HL-60/S4 treated with phorbol 12-myristate 13-acetate at 8.2 ng/mL for 4 days and 3 days (cell line): ENCODE measurements around the gene WDFY4.

Source experiments
- in situ Hi-C: fragments of 300-500 bp; cut with MboI; formaldehyde crosslinking; loops from 2 replicates; pipeline ENCODE4 v1.15.0; 2022; ENCODE audit warnings: low sequenced_read_pairs

WDFY4 gene

DNA sequence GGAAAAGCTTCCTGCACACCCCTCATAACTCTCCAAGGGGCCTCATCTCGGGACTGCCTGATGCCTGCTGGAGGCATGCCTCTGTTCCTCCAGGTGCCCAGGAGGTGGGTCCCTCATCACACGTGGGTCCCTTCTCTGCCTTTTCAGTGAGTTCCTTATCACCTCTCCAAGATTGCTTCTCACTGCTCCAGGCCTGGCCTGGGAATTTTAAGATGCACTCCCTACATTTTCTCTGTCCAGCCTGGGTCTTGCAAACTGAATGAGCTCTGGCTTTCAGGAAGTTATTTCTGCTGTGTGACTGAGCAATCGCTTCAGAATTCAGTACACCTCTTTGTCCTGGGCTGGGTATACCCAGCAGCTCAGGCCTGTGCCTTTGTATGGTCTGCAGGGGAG is 211.1 kb downstream of the WDFY4 start:
- in situ Hi-C loops = no loop called here

DNA sequence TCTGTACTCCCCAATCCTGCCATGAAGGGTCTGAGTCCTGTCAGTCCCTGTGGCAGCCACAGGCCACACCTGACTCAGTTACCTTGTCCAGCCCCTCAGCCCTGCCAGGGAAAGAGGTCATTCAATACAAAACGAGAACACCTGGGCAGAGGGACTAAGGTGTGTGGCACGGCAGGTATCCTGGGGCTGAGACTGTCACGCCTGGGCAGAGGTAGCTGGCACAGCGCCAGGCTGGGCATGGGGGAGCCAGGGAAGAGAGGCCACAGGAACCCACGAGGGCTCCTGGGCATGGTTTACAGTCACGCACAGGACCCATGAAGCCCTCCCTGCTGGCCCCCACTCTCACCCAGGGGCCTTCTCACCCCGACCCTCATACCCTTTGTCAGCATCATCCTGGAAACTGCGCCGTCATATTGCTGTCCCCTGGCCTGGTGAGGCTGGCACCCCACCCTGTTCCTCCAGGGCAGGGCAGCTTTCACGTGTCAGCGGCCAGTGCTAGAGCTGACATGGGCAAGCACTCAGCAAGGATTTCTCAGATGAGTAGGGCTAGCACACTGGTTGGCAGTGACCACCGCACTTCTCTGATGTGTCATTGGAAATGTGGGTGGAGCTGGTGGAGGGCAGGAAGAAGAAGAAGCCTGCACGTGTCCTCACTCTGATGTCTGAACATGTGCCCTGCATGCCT is 212.2 kb downstream of the WDFY4 start:
- in situ Hi-C loops = no loop called here

DNA sequence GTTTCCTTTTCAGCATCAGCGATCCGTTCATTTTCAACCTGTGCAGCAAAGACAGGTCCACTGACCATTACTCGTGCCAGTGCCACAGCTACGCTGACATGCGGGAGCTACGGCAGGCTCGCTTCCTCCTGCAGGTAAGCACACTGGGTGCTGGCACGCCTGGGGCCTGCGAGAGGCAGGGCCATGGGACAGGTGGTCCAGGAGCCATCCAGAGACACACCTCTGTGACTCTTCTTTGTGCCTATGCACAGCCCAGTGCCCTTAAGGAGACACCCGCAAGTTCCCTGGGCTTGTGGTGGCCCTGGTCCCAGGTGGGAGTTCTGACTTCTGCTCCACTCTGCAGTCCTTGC is 212.7 kb downstream of the WDFY4 start:
- in situ Hi-C loops = no loop called here

DNA sequence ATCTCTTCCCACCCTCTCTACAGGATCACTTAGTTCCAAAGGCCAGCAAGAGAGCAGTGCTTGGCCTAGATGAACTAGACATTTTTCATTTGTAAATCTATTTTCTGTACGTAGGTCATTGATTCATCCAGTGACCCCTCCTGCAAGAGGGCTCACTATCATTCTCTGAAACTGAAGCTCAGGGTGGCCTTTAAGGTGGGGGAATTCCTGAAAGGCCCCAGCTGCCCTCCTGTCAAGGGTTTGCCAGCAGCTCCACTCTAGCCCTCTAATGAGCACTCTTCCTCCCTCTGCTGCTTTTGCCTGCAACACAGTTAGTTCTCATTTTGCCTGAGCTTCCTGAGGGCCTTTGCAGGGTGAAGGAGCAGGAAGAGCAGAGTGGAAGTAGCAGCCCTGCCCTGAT is 213.8 kb downstream of the WDFY4 start:
- in situ Hi-C loops = no loop called here

DNA sequence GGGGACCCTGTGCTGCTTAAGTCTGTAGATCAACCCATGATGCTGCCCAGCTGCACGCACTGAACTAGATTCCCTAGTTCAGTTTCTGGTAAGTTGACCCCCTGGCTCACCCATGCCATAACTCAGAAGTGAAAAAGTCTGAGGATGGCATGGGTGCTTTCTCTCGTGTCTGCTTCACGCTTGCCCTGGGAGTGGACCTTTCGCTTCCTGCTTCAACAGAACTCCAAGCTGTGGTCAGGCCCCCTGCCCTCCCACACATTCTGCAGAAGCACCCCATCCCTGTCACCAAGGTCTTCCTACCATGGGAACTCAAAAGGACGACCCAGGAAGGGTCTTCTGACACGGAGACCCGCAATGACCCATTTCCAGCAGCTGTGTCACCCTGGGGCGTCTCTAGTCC is 215.1 kb downstream of the WDFY4 start:
- in situ Hi-C loops = no loop called here

DNA sequence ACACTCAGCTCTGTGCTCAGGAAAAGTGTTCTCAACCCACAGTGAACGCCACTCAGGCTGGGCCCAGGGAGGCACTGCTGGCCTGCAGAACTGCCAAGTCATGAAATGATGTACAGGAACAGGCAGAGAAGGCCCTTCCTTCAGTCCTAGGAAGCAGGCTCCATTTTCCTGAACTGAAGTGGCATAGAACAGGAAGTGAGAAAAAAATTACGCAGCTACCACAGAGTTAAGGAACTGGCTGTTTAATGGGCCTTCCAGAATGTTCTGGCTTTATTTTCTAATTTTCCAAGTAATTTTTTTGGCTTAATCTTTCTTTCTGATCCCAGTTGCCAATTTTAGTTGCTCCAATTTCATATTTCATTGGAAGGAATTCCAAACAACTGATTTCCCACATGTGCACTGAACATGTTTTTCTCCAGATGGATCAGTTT is 215.7 kb downstream of the WDFY4 start:
- in situ Hi-C loops = no loop called here

DNA sequence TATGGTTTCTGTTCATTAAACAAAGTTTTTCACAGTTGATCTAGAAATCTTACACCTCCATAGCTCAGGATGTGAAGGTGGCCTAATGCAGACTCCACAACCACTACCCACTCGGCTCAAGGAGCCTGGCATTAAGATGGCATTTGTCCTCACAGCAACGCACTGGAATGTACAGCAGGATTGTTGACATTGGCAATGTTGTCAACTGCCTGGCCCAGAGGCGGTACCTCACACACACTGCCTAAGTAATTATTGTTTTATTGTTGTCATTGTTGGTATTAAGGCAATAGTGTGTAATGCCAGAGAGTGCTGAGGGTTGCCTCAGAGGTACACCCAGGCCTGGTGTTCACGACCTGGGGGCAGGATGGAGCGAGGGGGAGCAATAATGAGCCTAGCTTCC is 216.6 kb downstream of the WDFY4 start:
- in situ Hi-C loops = no loop called here

DNA sequence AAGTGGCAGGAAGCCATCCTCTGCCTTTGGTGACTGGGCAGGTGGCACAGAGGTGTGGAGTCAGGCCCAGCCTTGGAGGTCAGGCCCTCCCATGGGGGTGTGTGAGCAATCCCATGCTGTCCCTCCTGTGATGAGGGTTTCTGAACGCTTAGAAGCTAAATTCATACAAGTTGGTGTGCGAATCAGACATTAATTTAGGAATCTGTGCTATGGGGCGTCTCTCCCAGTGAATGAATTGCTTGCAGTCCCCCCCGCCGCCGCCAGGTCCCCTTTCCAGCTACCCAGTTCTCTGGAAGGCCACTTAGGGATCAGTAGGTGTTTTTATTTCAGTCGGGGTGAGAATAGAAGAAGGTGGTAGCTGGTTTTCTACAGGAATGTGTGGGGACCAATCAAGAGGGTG is 217.4 kb downstream of the WDFY4 start:
- in situ Hi-C loops = no loop called here

DNA sequence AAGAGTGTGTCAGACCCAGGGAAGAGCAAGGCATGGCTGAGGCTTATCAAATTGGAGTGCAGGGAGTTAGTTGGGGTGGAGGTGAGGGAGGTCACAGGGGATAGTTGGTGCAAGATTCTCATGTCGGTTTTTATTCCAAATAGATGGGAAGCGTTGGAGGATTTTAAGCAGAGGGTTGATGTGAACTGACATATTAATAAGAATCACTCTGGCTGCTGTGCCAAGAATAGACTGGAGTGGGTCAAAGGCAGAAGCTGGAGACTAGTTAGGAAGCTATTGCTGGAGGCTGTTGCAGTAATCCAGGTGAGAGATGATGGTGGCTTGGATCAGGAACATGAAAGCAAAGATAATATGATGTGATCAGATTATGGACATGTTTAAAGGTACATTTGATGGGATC is 218.5 kb downstream of the WDFY4 start:
- in situ Hi-C loops = no loop called here

DNA sequence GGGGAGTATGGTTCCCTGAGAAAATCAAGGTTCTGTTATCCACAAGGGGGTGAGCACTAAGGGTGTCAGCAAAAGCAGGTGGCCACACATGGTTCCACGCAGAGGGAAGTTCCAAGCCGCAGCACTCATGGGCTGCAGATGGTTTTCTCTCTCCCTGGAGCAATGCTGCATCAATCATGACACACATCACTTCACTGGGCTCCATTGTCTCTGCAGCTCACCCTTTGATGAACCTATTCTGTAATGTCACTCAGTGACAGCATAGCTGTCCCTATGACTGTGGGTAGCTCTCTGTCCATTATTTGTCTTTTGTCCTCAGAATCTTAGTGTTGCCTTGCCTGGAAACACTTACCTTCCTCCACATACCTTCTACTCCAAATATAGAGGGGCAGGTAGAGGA is 220.2 kb downstream of the WDFY4 start:
- in situ Hi-C loops = no loop called here

DNA sequence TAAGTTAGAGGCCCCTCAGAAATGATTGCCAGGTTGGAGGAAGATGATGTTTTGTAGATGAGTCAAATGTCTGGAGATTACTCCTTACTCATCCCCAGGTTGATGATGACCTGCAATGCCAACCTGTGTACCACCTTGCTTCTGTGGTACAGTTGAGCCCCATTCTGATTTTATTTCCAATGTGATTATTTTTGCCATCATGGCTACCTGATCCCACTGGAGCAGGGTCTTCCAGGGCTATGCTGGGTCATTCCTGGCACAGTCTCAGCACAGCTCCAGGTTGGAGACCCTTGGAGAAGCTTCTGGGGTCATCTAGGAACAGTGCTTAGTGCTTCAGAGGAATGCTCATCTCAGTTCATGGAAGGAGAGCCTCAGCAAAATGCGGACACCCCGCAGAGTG is 220.6 kb downstream of the WDFY4 start:
- in situ Hi-C loops = no loop called here

DNA sequence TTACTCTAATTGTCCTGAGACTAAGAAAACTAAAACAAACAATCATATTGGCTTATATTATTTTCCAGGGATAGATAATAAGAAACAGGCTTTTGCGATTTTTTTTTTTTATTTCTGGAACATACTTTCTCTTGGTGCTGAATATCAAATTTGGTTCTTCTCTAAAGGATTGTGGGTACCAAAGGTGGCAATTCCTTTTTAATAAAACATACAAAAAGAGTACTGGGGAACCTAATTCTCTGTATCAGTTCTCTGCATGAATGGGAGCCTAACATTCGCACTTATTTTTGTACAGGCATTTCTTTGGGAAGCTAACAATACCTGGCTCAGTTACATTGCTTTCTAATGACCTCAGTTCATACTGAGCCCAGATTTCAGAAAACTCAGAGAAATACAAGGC is 222.2 kb downstream of the WDFY4 start:
- in situ Hi-C loops = no loop called here

DNA sequence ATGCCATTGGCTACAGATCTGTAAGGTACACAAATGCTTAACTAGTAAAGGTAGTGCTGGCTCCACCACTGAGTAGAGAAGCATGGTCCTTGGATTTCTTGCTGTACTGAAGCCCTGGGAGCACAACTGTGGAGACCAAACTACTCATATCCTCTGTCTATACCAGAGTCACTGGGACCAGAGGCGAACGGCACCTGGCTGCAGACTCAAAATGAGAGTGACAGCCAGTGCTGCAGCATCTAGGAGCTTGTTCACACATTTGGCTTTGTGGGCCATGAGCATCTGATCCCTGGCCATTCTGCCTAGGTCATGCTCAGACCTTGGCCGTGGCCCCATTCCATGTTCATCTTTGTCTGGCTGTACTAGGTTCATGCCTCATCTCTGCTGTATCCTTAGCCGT is 223.1 kb downstream of the WDFY4 start:
- in situ Hi-C loops = no loop called here

DNA sequence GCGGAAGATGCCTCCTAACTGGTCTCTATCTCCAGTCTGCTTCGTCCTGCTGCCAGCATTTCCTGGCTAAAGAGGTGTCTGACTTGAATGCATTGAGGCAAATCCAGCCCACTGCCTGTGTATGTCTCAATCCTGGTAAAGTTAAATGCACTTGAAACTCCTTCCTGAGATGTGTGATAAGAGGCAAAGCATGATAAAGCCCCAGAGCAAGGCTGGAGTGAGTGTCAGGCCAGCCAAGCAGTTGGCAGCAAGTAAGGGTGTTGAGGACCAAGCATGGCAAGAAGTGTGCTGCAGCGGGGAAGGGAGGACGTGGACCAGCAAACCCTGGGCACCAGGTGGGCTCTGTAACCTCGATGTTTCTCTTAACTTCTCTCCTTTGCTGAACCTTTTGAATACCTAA is 225.9 kb downstream of the WDFY4 start:
- in situ Hi-C loops = no loop called here

DNA sequence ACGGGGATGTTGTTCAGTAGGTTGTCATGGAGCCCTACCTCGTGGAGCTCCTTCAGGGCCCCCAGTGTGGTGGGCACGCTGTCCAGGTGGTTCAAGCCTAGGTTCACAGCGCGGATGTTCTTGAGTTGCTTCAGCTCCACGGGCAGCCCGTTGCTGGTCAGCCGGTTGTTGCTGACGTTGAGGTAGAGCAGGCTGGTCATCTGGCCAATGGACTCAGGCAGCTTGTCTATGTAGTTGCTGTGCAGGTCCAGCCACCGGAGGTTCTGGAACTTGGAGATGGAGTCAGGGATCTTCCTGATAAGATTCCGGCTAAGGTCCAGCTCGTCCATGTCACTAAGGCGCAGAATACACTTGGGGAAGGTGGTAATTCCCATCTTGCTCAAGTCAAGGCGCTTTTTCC is 229.0 kb downstream of the WDFY4 start:
- in situ Hi-C loops = no loop called here

DNA sequence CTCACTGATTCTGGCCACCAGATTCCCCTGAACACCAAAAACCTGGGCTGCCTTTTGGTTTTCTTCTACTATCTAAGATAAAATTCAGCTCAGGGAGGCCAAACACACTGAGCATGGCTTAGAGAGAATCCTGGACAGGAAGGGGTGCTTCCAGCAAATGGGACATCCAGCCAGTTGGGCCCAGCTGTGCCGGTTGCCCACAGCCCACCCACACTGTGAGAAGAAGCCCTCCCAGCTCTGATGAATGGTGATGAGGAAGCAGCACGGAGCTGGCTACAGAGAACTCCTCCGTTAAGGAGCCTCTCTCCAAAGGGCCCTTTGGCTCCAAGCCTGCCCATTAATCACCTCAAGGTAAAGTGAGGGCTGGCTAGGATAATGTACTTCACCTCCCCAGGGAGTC is 239.1 kb downstream of the WDFY4 start:
- in situ Hi-C loops = no loop called here

DNA sequence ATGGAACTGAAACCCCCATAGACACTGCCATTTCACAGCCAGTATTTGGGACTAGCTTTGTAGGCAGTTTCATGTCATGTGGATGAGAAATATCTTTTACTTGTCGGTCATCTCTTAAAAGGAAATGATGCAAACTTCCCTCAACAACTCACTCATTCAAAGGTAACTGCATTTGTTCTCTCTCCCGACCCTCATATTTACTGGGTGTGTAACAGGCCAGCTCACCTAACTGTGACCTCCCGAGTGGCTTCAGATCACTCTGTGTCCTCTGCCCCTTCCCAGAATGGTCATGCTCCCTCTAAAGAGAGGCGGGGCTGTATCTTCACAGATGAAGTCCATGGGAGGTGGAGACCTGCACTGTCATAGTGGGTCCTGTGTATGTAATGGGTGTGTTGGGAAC is 240.3 kb downstream of the WDFY4 start:
- in situ Hi-C loops = no loop called here

DNA sequence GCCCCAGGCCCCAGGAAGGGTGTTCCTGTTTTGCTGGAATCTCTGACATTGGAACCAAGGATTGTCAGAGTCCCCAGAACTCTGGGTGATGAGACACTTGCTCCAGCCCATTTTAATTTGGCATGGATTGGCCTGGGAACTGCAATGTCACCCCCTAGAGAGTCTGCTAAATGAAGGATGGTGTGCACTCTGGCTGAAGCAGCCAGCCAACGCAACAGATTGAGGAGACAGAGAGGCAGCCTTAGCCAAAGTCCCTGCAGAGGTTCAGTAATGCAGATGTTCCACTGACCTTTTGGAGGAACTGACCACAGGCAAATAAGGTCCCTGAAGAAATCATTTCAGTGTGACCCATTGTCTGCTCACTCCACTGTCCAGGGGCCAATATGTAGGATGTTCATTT is 241.6 kb downstream of the WDFY4 start:
- in situ Hi-C loops = no loop called here

DNA sequence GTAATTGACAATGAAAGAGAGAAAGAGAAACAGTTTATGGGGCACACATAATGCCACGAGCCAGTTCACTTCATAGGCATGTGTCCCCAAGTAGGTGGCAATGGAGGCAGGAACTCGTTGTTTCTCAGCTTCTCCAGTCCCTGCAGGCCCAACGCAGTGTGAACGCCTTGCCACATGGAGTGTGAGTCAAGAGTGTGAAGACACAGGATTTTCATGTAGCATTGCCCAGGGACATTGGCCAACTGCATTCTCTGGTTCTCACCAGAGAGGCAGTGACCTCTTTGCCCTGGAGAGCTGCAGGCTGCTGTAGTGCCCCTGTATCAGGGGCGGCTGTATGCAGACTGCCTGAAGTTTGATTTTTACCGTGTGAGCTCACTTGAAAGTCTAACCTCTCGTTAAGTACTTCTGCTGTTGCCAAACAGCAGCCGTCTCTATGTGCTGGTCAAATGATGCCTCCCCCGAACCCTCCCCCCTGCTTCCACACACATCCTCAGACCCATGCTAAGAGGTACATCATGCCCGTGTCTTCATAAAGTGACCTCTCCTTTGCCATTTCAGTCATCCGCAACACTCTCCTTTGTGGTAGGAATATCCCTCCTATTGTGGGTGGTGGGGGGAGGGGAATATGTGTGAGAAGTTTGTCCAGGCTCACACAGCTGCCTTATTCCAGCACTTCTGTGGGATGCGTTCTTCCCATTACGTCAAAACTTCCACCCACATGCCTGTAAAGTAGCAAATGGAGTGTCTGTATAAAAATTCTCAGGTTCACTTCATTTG is 242.3 kb downstream of the WDFY4 start:
- in situ Hi-C loops = no loop called here

DNA sequence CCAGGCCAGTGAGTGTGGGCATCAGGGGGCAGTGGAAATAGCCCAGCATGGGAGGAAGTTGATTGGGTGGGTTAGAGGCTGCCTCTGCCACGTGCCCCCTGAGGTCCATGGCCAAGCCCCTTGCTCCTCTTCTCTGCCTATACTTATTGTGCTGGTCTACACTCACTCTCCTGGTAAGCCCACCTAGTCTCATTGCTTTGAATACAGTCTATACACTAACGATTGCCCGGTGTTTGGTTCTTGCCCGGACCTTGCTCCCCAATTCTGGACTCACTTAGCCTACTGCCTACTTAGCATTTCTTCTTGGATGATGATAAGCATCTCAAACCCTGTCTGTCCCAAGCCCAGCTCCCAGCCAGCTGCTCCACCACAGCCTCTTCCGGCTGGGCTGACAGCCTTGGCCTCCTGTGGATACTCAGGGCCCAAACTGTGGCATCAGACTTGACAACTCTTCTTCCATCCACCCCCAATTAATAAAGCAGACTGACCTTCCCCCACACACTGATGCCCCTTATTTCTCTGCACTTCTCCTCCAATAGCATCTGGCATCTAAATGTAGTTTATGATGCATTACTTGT is 244.8 kb downstream of the WDFY4 start:
- in situ Hi-C loops = no loop called here

DNA sequence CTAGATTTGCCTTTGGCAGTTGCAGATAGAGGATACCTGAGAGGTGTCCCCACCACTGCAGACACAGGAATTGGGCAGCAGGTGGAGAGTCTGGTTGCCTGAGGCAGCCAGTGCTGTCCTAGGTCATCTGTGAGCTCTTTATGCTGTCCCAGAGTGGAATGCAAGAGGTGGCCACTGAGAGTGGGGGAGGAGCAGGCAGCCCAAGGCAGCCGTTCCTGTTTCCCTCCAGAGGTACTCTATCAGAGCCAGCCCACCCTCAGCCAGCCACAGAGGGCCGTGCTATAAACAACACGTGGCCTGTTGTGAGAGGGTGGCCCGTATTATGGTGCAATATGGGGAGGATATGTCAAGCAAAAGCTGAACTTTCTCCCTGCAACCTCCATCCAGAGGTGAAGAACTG is 246.5 kb downstream of the WDFY4 start:
- in situ Hi-C loops = no loop called here

DNA sequence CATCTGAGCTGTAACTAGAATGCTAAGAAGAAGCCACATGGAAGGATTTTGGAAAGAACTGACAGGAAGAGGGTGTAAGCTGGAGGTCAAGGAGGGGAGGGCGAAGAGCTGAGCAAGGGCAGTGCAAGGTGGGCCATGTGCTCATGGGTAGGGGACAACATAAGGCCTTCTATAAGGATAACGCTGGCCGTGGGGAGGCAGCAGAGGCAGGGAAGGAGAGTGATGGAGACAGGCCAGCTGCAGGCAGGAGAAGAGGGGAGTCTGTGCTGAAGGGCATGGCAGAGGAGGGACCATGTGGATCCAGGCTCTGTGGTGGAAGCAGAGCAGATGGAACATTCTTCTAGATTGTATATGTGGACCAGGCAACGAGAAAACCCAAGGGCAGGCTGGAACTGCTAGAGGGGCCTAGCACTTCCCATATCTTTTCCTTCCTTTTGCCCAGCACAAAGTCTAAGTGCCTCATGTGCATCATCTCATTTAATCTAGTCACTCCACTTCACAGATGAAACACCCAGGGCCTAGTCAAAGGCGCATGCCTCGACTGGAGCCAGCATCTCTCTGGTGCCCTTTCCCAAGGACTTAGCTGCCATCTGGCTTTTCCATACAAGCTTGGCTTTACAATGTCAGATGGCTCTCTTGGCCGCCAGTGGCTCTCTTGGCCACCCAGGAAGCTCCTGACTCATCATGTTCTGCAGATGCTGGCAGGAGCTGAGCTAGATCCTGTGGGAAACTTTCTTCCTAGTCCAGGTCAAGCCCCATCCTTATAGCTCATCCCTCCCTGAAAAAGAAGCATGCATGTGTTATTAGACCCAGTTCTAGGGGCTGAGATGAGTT is 248.4 kb downstream of the WDFY4 start:
- in situ Hi-C loops = no loop called here
